ENCODE results near the gene TSPAN3. TPM values are rescaled to one million over a fixed set of nuclear protein-coding genes. Genes with fewer than 3 reads are reported as not detected.

The TSPAN3 gene
- total RNA-seq, 1 experiment from 2014 or later: 355 TPM

DNA sequence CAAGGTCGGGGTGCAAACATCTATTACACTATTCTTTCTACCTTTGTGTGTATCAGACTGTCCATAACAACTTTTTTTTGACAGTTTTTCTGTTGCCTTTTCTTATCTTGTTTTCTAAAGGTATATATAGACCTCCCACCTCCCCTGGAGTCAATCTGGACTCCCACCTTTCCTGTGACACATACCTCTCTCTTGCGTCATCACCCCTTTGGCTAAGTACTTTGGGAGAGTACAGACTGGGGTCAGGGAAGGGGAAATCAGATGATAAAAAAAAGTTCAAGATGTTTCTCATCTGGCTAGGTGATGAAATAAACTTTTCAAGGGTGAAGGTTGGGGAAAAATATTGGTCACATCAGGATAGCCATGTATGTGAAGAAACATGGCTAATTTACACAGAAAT, 17.2 kb downstream of the TSPAN3 start:
- DNase-seq (ENCODE audit: low read depth): no peak

DNA sequence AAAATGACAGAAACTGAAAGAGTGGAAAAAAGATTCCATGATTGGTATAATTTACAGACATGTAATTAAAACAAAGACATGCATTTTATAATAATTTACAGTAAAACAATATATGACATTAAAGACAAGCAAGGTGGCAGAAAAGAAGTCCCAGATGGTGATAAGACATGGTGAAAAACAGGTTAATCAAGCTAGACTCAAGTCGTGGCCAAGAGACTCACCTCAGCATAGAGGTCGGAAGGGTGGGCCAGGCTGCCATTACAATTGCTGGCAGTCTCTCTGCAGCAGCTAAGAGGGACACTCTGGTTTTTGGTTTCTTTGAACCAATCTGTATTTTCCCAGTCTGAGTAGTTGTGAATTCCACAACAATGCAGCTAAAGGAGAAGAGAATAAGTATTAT, 18.4 kb downstream of the TSPAN3 start:
- no peak for DNase-seq (ENCODE audit: low read depth)

GRCh38 chr15:77048135-77048876, 22.6 kb downstream of the TSPAN3 start:
- no peak for DNase-seq (ENCODE audit: low read depth)

DNA sequence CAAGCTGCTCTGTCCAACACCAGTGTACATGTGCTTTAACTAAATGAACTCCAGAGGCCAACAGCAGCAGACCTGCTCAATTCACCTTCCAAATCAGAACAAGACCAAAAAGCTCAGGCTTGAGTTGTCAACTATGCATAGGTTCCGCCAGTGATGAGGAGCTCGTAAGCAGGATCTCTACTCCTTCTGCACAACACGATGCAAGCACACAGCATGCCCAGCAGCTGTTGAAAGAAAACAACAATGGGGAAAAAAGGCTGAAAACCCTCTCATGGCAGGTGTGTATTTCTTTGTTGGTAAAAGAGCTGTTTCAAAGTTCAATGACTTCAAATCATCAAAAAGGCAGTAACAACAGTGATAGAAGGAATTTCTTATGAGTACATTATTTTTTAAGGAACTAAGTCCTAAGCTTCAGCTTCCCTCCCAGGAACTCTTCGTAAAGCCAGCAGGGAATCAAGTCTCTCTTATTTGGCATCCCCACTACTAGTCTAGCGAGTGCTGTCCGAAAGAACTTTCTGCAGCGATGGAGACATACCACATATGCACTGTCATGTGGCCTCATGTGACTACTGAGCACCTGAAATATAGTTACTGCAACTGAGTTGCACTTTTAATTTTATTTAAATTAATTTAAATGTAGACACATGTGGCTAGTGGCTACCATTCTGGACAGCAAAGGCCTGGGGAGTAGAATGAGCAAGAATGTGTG, 24.1 kb downstream of the TSPAN3 start:
- no peak for DNase-seq (ENCODE audit: low read depth)

- DNase-seq (ENCODE audit: low read depth): no peak
These were observed 24.9 kb downstream of the TSPAN3 start for GRCh38 chr15:77045985-77046384.

GRCh38 chr15:77044228-77045042, 26.5 kb downstream of the TSPAN3 start:
- DNase-seq (ENCODE audit: low read depth): no peak

- no peak for DNase-seq (ENCODE audit: low read depth)
These were observed 27.7 kb downstream of the TSPAN3 start for GRCh38 chr15:77042955-77043920.

DNA sequence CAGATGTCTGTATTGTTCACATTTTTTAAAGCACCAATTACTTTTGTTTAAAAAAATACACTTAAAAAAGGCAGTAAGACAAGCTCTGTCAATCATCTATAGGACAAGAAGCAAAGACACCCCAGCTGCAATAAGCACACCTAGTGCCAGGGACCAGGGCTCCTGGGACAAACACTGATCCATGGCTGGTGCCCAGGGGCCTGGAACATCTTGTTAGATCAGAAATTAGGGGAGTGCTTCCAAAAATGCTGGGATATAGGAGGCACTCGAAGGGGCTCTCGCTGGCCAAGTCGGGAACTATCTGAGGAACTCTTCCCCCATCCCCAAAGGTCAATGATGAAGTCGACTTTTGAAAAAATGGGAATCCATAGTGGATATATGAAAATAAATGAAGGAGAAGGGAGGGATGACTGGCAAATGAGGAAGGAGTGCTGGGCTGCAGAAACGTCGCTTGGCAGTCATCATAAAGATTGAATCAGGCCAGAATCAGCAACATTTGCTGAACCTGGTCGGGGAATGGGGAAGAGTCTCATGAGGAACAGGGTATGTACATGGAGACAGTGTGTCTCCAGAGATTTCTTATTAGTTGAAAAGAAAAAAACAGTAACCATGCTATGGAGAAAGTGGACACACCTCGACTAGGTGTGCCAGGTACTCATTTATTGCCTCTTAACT, 28.5 kb downstream of the TSPAN3 start:
- DNase-seq (ENCODE audit: low read depth): no peak

- no peak for DNase-seq (ENCODE audit: low read depth)
These were observed 30.2 kb downstream of the TSPAN3 start for GRCh38 chr15:77040673-77041072.

GRCh38 chr15:77039848-77040247, 31.1 kb downstream of the TSPAN3 start:
- no peak for DNase-seq (ENCODE audit: low read depth)

DNA sequence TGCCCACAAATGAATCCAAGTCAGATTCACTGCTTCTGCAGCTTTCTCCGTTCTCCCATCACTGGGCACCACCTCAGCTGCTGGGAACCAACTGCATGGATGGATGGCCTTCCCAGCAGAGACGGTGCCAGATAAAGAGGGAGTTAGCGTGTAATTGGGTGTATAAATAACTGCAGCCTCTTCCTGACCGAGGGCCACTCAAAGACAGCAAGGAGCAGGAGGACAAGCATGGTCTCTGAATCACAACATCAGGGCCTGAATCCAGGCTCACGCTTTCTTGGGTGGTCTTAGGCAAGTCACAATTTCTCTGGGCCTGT, 31.7 kb downstream of the TSPAN3 start:
- DNase-seq (ENCODE audit: low read depth): no peak

DNA sequence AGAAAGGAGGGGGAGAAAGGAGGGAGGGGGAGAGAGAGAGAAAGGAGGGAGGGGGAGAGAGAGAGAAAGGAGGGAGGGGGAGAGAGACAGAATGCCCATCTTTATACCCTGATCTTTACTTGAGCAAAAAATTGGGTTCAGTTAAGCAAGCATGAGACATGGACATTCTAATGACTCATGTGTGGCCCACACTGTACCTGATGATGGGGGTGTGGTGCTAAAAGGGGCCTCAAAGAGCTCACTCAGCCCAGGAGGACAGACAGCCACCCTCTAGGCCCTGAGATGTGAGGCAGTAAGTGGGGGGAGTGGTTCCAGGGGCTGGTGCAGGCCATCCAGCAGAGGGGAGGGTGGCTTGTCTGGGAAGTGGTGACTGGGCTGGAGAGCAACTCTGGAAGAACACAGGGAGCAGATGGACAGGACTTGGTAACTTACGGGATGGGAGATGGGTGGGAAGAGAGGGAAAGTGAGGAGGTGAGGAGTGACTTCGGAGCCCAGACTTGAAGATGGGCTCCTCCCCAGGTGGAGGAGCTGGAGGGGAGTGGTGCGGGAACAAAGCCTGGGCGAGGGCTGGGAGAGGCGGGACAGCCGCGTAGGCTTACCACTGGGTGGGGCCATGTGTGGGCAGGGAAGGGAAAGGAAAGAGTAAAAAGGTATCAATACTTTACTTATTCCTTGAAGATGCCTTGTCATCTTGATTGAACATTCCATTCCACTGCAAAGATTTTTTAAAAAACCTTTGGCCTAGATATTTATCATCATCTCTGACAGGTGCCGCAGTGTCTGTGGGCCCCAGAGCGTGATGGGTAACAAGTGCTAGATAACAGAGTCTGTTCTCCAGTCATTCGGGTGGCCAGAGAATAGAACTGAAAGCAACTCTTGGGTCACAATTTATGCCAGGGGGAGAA, 32.3 kb downstream of the TSPAN3 start:
- no peak for DNase-seq (ENCODE audit: low read depth)

GRCh38 chr15:77037388-77038209, 33.3 kb downstream of the TSPAN3 start:
- no peak for DNase-seq (ENCODE audit: low read depth)

DNA sequence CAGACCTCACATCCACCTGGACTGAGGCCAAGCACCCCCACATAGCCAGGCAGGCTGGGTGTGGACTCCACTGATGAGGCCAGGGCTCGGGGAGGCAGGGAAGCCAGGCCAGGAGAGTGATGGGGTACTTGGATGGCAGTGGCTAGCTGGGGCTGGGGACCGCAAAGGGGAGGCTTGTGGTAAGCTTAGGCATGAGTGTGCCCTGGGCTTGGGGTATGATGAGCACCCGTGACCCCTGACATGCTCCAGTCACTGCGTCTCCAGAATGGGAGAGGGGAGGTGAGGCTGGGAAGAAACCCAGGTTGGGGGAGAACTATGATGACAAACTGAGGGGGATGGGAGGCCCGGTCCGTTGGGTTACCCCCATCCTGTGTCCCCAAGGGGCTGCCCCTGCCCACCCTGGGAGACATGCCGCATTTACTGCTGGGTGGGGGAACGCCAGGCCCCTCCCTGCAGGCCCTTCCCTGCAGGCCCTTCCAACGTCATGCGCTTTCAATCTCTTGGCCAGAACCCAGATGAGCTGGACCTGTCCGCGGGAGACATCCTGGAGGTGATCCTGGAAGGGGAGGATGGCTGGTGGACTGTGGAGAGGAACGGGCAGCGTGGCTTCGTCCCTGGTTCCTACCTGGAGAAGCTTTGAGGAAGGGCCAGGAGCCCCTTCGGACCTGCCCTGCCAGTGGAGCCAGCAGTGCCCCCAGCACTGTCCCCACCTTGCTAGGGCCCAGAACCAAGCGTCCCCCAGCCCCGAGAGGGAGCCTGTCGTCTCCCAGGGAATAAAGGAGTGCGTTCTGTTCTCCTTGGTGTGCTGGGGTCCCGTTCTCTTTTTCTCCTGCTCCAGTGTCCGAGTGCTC, 34.1 kb downstream of the TSPAN3 start:
- DNase-seq (ENCODE audit: low read depth): no peak

DNA sequence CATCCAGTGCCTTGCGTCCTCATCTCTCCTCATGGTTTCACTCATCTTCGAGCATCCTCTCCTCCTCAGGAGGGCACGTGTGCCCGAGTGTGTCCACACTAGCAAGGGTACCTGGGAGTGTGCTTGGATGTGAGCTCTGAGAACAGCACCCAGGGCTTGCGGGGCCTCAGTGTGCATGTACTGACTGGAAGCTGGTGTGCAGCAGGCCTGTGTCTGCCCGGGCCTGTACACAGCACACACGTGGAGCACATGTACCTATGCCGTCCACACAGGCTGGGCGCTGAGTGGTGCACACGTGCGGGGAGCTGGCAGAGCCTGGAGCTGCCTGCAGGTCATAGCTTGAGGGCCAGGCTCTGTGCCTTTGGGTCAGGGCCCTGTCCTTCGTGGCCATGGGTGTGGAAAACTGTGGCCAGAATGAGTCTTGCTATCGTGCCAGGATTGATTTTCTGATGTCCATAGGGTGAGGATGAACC, 34.9 kb downstream of the TSPAN3 start:
- no peak for DNase-seq (ENCODE audit: low read depth)

DNA sequence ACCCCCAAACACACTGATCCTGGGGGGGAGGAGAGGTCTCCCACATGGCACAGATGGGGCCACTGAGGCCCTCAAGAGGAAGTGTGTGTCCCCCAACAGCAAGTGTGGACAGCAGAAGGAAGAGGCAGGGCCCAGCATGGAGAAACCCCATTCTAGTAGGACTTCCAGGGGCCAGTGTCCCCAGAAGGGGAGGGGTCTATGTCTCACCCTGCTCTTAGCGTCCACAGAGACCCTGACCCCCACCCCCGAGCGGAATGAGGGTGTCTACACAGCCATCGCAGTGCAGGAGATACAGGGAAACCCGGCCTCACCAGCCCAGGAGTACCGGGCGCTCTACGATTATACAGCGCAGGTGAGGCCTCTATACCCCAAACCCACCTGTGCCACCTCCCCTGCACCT, 35.3 kb downstream of the TSPAN3 start:
- no peak for DNase-seq (ENCODE audit: low read depth)

- no peak for DNase-seq (ENCODE audit: low read depth)
These were observed 36.0 kb downstream of the TSPAN3 start for GRCh38 chr15:77034695-77035489.
